ENCODE measurements around the gene CD8A.

GRCh38 chr2:86809481-86810121 lies 18.9 kb upstream of the CD8A start:
- TF ChIP-seq CTCF (conservative IDR thresholded peaks at IDR 0.05 in 1 of 2, IDR thresholded peaks at IDR 0.05 in 1 of 2; ENCODE audit: extremely low read depth in 1 of 2, insufficient read depth in 1 of 2, low read depth in 1 of 2, low read length in 2 of 2), result no peak
- no peak for TF ChIP-seq EZH2 (IDR thresholded peaks at IDR 0.05; ENCODE audit: borderline replicate concordance, low read length)
